ENCODE data around the gene MAPK1.

Gene MAPK1

GRCh38 chr22:21780259-21780658, 87.2 kb downstream of the MAPK1 start:
- no peak for DNase-seq

GRCh38 chr22:21779444-21779843, 88.0 kb downstream of the MAPK1 start:
- no peak for DNase-seq

- no peak for DNase-seq
Measured at GRCh38 chr22:21778705-21779363, 88.6 kb downstream of the MAPK1 start.

GRCh38 chr22:21771631-21771976, 95.8 kb downstream of the MAPK1 start:
- DNase-seq = no peak

- DNase-seq = no peak
Measured at GRCh38 chr22:21768435-21768834, 99.0 kb downstream of the MAPK1 start.

- DNase-seq = no peak
Measured at GRCh38 chr22:21766691-21767462, 100.6 kb downstream of the MAPK1 start.

- DNase-seq = no peak
Measured at GRCh38 chr22:21765909-21766529, 101.4 kb downstream of the MAPK1 start.

GRCh38 chr22:21764038-21764804, 103.2 kb downstream of the MAPK1 start:
- DNase-seq = no peak

GRCh38 chr22:21762712-21763581, 104.5 kb downstream of the MAPK1 start:
- DNase-seq = no peak

- DNase-seq = no peak
Measured at GRCh38 chr22:21761994-21762680, 105.3 kb downstream of the MAPK1 start.

- DNase-seq = no peak
Measured at GRCh38 chr22:21761086-21761485, 106.4 kb downstream of the MAPK1 start.

- DNase-seq = no peak
Measured at GRCh38 chr22:21760640-21761039, 106.8 kb downstream of the MAPK1 start.

- no peak for DNase-seq
Measured at GRCh38 chr22:21759646-21760376, 107.6 kb downstream of the MAPK1 start.

- DNase-seq = no peak
Measured at GRCh38 chr22:21759093-21759492, 108.4 kb downstream of the MAPK1 start.

- no peak for DNase-seq
Measured at GRCh38 chr22:21758091-21758864, 109.2 kb downstream of the MAPK1 start.

GRCh38 chr22:21755851-21756284, 111.6 kb downstream of the MAPK1 start:
- no peak for DNase-seq

GRCh38 chr22:21754523-21754922, 112.9 kb downstream of the MAPK1 start:
- DNase-seq = no peak

- DNase-seq = no peak
Measured at GRCh38 chr22:21753374-21754111, 113.9 kb downstream of the MAPK1 start.

- no peak for DNase-seq
Measured at GRCh38 chr22:21752276-21752675, 115.2 kb downstream of the MAPK1 start.

Data from NCI-H345 (cell line).